Embryonic facial prominence (tissue), 1 donor: ENCODE measurements around the gene CLDN18.

Experiments
- DNase-seq: peaks from one replicate; pipeline ENCODE4 v3.0.0-alpha.2; 2016; ENCODE audit errors: extremely low spot score

The CLDN18 gene

GRCh38 chr3:138062626-138063025, 52.7 kb downstream of the CLDN18 start:
- DNase-seq, result no peak

- DNase-seq, result no peak
Observed at GRCh38 chr3:138063416-138063815, 53.5 kb downstream of the CLDN18 start.

GRCh38 chr3:138065949-138066348, 56.0 kb downstream of the CLDN18 start:
- DNase-seq, result no peak

GRCh38 chr3:138066383-138066782, 56.4 kb downstream of the CLDN18 start:
- no peak for DNase-seq

GRCh38 chr3:138066972-138067371, 57.0 kb downstream of the CLDN18 start:
- no peak for DNase-seq

- no peak for DNase-seq
Observed at GRCh38 chr3:138068046-138068445, 58.1 kb downstream of the CLDN18 start.

GRCh38 chr3:138068579-138069174, 58.7 kb downstream of the CLDN18 start:
- DNase-seq, result peak; percentile 33

GRCh38 chr3:138070006-138070405, 60.0 kb downstream of the CLDN18 start:
- DNase-seq, result no peak

GRCh38 chr3:138072796-138073195, 62.8 kb downstream of the CLDN18 start:
- no peak for DNase-seq

- no peak for DNase-seq
Observed at GRCh38 chr3:138078096-138078495, 68.1 kb downstream of the CLDN18 start.

- no peak for DNase-seq
Observed at GRCh38 chr3:138078901-138079344, 69.0 kb downstream of the CLDN18 start.

GRCh38 chr3:138079901-138080300, 69.9 kb downstream of the CLDN18 start:
- no peak for DNase-seq

GRCh38 chr3:138081371-138082084, 71.6 kb downstream of the CLDN18 start:
- no peak for DNase-seq

GRCh38 chr3:138082085-138082991, 72.4 kb downstream of the CLDN18 start:
- DNase-seq, result no peak

- DNase-seq, result no peak
Observed at GRCh38 chr3:138082992-138083386, 73.0 kb downstream of the CLDN18 start.
